Sciatic nerve (tissue), 2 donors: Measurements from ENCODE around the gene CFAP77. TPM values are rescaled to one million over a fixed set of nuclear protein-coding genes. Genes with fewer than 3 reads are reported as not detected.

Experiments
- ATAC-seq: fragments of 200-7000 bp; cut with Tn5 transposase; one replicate; pipeline ENCODE4 v1.9.1; 2020; ENCODE audit warnings: mild to moderate bottlenecking, moderate library complexity
- DNase-seq: peaks from one replicate; pipeline ENCODE4 v3.0.0-alpha.2; 2020; ENCODE audit warnings: low spot score
- intact Hi-C: fragments of 100-400 bp; cut with DNase I; formaldehyde crosslinking; loops from one replicate; pipeline ENCODE4 v1.14.2; 2022
- total RNA-seq: library from RNA; stranded (reverse); fragmentation: NEBNext Ultra II Directional; extraction: Animal tissue kit (Norgen Biotek cat#: 25700); gene quantifications from one replicate; pipeline ENCODE4 v1.2.1, GENCODE V29; 2021
- donor health status: DM: no; HTN: no; CAD: no.
- donor health status: DM: no; HTN: no; CAD: no.

The CFAP77 gene
- total RNA-seq, 1 donor from 2014 or later, result not detected

DNA sequence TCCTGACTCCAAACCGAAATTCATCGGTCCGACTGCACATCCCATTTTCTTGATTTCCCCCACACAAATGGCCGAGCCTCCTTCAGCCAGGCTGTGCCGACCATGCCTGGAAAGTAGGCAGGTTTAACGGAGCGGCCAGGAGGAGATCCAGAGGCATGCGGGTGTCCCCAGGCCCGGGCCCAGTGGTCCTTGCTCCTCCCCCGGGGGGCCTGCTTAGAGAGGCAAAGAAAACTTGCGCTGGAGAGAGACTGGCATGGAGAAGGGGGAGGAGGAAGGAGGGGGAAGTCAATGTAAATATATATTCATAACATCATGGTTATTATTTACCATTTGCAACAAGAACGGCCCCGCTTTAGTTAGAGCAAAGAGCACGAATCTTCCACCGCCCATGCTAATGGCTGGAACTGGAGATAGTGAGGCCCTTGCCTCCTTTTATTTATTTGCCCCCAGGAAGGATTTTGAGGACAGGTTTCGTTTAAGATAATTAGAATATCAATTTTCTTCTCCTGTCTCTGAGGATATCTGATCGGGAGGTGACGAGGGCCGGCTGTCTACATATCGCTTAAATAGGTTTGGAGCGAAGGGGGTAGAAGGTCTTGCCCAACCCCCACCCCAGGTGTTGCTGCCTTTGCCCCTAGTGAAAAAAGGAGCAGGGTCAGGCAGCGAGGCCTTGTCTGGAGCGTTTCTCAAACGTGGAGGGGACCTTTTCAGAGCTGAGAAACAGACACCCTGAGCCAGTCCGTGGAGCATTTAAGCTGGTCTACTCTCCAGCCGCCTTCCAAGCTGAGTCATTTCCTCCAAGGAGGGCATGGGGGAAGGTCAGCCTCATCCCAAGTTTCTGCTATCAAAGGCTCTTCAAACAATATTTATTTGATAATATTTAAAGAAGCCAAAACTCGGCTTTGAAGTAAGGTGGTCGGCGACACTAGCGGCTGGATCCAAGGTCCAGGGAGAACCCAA lies 174.9 kb downstream of the CFAP77 start:
- DNase-seq, result no peak
- ATAC-seq, result no peak
- intact Hi-C loops, result no loop called here

DNA sequence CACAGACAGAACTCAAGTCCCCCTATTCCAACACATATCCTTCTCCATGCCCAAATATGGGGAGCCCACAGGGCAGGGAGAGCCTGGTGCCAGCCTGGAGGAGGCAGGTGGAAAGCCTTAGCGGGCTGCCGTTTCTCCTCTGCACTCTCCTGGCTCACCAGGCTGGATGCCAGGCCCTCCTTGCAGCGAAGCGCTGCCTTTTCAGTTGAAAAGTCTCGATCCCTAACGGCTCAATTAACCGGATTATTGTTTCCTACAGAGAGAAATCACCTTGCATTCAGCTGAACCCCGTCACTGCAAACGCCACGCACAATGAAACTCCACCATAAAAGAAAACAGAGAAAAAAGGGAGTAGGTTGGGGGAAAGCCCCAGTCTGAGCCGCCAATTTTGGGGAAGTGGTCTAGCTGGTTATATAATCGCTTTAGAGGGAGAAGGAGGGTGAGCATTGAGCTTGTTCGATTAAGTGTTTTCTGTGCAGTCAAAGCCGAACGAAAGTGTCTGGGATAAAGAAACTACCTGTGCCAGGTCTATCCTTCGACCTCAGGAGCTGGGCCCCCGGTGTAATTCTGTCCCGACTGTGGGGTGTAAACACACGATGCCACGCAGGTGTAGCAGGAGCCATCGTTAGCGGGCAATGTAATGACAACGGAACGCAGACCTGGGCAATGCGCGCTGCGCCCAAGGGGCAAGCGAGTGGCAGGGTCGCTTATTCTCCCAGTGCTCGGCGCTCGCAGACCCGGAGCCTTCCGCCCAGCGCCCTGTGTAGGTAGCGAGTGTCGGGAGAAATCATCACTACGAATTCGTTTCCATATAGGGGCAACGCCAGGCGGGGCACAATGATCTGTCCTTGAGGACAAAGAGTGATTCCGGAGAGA lies 176.2 kb downstream of the CFAP77 start:
- no peak for ATAC-seq
- no peak for DNase-seq
- intact Hi-C loops, result no loop called here

DNA sequence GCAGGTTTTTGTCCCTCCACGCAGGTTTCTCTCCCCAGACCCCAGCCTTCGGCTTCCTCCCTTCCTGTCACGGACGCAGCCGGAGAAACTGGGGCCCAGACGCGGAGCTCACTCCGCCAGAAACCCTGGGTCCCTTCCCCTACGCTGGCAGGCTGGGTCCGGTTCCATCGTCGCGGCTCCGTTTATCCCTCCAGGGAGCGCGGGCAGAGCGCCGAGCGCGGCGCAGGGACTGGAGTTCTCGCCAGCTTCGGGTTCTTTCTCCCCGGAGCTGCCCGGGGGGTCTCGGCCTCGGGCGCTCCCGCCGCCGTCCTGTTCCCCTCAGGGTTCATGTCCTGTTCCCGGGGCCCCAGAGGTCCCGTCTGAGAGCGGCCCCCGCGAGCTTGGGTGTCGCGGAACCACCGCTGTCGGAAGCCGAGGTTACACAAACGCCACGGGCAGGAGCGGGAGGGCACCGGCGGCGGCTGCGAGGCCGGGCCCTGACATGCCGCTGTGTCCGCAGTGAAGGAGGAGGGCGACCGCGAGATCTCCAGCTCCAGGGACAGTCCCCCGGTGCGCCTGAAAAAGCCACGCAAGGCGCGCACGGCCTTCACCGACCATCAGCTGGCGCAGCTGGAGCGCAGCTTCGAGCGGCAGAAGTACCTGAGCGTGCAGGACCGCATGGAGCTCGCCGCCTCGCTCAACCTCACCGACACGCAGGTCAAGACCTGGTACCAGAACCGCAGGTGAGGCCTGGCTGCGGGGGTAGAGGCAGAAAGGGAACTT lies 177.0 kb downstream of the CFAP77 start:
- intact Hi-C loops, result no loop called here
- DNase-seq (no peak), ATAC-seq (no peak)

DNA sequence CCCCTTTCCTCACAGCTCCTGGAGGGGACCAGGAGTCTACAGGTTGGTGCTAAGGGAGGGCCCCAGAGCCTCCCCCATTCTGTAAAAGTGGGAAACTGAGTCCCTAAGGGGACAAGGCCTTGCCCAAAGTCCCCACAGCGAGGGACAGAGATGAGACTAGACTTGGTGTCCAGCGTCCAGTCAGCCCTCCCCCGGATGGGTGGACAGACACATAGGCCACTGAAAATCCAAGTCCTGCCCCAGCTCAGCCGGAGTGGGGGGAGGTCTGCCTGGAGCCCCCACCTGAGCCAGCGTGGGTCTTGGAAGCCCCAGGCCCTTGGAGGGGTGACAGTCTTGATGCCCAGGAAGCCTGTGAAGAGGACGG lies 177.6 kb downstream of the CFAP77 start:
- no peak for DNase-seq

DNA sequence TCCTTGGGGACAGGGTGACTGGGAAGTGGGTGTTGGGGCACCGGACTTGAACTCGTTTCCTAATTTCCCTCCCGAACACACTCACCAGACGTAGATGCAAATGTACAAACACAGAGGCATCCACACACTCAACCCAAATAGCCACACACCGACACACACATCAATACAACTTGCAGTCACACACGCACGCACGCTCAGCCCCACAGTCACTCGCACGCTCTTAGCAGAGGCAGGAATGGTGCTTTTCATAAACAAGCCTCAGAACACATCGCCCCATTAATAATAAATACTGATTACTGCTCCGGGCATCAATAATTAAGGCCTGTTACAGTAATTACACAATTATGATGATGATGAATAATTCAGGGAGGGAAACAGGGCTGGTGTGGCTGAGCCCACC lies 178.1 kb downstream of the CFAP77 start:
- intact Hi-C loops, result no loop called here
- DNase-seq (no peak), ATAC-seq (no peak)

More for the DNA sequence above, 177.6 kb downstream of the CFAP77 start:
- intact Hi-C loops, result no loop called here
- no peak for ATAC-seq

DNA sequence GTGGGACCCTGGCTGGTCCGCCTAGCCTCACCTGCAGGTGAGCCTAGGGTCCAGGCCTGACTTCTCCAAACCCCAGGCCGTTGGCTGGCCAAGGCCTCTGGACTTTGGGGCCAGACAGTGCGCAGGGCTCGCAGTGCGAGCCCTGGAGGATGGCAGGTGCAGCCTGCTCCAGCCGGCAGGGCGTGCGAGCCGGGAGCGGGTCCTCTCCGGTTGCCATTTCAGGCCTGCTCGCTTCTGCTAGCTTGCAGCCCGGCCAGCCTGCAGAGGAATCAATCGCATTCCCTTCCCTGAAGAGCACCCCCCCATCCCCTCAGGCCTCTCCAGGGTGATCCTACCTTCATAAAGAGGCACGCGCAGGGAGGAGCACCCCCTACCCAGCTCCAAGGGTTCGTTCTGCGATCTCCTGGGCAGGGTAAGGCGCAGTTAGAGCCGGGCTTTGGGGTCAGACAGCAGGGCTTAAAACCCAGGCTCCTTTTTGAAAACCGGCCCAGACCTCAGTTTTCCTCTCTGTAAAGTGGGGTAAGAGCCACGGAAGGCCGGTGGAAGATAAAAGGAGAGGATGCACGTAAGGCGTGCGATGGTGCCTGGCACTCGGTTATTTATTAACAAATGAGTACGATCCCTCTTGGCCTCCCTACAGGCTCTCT lies 178.6 kb downstream of the CFAP77 start:
- intact Hi-C loops, result no loop called here
- no peak for ATAC-seq
- DNase-seq, result no peak

DNA sequence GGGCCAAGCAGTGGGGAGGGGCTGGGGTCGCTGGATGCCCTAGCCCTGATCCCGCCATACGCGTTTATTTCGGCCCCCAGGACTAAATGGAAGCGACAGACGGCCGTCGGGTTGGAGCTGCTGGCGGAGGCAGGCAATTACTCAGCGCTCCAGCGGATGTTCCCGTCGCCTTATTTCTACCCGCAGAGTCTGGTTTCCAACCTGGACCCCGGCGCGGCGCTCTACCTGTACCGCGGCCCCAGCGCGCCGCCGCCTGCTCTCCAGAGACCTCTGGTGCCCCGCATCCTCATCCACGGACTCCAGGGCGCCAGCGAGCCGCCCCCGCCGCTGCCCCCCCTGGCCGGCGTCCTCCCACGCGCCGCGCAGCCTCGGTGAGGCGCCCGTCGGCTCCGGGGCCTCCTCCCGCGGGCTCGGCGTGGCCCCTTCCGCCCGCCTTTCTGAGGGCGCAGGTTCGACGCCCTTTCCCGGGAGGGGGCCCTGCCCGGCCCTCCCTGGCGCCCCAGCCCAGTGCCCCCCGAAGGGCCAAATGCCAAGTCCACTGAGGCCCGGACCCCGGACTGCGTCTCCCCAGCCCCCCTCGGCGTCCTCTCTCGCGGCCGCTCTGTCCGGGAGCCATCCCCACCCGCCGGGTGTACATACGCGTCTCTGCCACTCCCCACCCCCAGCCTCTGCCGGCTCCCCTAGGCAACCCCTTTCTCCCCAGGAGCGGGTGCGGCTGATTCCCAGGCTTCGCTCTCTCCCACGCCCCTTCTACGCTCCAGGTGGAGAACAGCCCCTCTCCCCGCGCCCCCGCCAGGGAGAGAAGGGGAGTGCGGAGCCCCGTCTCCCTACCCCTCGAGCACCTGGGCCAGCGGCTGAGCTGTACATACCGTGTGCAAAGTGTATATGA lies 179.4 kb downstream of the CFAP77 start:
- no peak for DNase-seq
- intact Hi-C loops, result no loop called here
- ATAC-seq, result no peak

DNA sequence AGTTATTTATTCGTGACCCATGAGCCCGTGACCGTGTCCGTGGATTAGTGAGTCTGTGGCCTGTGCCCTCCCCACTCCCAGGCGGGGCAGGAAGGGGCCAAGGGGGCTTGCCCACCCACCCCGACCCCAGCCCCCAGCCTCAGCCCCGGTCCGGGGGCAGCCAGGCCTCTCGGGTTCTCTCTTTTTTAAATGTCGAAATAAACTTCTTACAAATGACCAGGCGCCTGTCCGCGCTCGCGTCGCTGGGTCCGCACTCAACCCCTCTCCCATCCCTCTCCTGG lies 180.0 kb downstream of the CFAP77 start:
- ATAC-seq (no peak), DNase-seq (no peak)
- intact Hi-C loops, result no loop called here

DNA sequence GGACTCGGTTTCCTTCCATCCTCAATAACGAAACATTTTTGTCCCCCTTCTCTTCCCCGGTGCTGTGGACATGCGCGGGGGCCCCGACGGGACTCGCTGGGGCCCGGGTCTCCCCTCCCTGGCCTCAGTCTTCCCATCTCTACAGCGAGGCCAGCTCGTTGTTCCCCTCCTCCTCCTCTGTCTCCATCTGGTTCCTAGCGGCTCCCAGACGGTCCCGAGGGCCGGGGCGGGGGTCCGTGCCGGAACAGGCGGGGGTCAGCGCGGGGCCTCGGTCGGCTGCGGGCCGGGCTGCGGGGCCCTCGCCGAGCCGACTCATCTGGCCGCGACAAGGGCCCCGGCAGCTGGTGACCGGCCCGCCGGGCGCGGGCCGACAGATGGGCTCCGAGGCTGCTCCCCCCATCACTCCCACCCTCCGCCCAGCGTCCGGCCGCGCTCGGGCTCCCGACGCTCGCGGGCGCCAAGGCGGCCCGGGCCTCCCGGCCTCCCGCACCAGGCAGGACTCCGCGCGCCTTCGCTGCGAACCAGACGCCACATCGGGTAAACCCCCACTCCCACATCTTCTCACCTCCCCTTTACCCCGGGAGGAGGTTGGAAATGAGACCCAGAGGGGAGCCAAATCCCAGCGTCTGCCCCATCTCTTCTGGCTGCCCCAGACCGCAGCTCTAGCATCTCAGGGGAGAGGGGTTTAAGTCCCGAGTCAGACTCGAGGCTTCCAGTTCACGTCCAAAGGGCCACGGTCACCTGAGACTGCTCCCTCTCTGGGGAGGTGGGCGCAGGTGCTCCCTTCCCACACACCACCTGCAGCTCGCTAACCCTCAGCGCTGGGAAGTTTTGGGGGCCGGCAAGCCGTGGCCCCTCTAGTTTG lies 180.5 kb downstream of the CFAP77 start:
- intact Hi-C loops, result no loop called here
- DNase-seq (no peak), ATAC-seq (no peak)

DNA sequence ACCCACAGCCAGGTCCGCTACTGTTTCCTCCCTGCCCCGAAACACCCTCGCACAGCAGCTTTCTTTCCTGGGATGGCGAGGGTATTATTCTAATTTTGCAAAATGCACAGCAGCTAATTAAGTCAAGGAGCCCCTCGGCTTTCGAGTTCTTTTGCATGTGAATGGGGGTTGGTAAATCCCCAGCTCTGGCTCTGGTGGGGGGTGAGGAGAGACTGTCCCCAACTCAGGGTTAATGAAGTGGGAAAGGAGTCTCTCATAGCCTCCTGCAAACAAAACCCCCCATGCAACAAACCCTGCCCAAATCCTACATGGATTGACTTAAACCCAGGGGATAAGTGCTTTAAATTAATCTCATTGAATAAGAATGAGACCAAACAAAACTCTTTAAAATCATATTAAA lies 181.2 kb downstream of the CFAP77 start:
- intact Hi-C loops, result no loop called here
- DNase-seq, result no peak
- ATAC-seq, result no peak

DNA sequence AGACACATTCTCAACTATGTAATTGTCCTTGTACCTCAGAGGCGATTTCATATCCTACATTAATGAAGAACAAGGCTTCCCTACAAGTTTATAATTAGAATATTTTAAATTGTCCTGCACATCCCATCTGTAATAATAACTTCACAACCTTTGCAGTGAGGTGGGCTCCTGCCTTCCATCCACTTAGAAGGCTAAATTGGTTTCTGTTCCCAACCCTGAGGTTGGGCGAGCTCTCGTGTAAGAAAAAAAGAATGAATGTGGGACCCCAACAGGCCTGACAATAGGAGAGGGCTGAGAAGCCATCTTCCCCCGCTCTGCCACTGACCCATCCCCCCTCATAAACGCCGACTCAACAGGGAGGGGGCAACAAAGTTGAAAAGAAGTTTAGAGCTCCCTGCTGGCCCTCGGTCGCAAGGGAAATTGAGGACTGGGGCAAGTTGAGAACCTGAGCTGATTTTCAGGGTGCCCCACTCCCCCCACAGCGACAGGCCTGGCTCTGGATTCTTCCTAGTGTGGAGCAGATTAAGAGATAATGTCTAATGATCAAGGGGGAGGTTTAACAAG lies 181.8 kb downstream of the CFAP77 start:
- no peak for DNase-seq
- ATAC-seq, result no peak
- intact Hi-C loops, result no loop called here

DNA sequence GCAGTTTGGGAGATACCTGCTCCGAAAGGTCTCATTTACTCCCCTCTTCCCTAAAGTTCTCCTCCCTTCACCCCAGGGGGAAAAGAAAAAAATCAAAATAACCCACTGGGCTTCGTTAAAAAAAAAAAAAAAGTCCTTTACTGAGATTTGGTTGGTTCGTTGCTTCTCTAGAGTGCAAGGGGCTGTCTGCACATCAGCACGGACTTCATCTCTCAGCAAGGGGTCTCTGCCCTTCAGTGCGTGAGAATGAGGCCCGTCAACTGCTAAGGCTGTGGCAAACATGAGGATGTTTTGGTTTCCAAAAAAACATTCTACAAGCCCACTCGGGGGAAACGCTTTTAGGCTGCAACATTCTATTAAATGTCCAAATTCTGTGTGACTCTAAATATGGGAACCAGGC lies 182.4 kb downstream of the CFAP77 start:
- intact Hi-C loops, result no loop called here
- DNase-seq (no peak), ATAC-seq (no peak)

DNA sequence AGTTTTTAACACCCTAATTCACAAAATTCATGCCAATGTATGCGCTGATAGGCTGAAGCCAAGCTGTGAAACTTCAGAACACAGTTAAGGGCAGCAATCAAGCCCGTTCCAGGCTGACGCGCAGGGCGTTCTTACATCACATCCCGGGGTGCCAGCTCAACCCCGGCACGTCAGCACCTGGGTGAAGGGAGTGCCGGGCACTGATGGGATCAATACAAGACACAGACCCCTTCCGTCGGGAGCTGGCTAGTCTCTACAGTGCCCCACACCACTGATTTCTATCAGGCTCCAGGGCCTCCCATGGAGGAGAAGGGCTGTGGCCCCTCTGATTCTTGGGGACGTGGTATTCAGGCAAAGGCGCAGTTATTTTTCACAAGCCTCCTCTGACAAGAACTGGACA lies 184.4 kb downstream of the CFAP77 start:
- no peak for ATAC-seq
- no peak for DNase-seq
- intact Hi-C loops, result no loop called here

DNA sequence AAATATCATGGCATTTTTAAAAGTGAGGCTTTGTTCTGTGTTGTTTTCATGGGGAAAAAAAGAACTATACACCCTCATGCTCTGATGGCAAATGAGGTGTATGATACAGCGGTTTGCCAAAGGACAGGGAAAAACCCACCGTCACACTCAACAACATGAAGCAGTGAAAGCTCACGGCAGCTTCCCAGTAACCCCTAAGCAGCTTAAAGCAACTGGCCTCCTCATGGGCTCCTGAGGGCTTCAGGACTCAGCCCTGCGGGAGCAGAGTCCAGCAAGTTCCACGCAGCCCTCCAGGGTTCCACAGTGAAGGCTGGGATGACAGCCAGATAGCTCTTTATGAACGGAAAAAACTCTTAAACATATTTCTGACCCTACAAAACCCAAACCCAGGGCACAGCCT lies 185.3 kb downstream of the CFAP77 start:
- ATAC-seq (no peak), DNase-seq (no peak)
- intact Hi-C loops, result no loop called here

DNA sequence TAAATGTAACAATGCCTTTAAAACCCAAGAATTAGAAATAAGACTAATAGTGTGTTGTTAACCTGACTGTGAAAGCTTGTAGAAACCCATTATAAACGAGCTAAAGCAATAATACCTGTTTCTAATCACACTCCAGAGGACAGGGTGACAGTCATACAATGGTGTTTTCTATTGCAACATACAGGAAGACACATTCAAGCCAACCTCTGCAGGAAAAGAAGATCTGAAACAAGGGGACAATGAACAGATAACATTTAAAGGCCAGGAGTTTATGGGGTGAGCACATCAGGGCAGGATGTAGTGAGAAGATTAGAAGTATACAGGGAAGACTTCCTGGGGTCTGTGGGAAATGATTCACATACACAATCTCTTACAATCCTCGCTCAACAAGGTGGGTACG lies 186.2 kb downstream of the CFAP77 start:
- ATAC-seq, result no peak
- no peak for DNase-seq
- intact Hi-C loops, result no loop called here

DNA sequence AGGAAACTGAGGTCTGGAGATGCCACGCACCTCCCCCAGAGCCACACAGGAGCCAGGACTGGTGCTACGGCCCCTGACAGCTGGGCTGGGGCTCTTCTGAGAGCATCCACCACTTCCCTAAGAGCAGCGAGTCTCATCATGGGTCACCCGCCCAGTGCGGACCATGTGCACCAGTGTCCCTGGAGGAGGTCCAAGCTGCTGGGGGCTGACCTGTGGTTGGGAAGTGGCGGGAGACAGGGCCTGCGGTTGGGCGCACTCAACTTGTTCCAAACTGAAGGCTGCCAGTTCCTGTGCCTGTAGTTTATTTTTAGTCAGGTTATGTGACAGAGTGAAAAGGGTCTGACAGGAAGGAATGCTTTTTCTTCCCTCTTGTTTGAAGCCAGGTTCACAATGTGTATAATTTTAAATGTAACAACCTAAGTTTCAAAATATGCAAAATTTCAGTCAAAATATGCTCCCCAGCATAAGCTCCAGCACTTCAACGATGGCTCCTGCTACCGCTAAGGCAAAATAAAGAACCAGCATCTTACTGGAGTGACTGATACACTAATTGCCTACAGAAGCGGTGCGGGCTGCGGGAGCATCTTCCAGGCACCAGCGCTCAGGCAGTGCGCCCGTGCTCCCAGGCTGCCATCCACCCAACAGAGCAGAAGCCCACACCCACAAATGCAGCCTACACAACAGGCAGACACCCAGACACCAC lies 187.2 kb downstream of the CFAP77 start:
- ATAC-seq (peak; percentile 68), DNase-seq (no peak)
- intact Hi-C loops, result no loop called here
